HFF-Myc (cell line): ENCODE measurements around the gene RNF41.

Experiments
- DNase-seq: peaks from one replicate; pipeline ENCODE4 v3.0.0-alpha.2; 2011; ENCODE audit warnings: low read depth; ENCODE audit errors: extremely low read depth
- H3K4me3 ChIP-seq: replicated peaks from 2 replicates; pipeline ENCODE4 v1.5.1; 2011; ENCODE audit warnings: low read depth, mild to moderate bottlenecking, control low read depth, low read length
- TF ChIP-seq, protein P1 (sequence below): IDR thresholded peaks from 2 replicates; pipeline ENCODE4 v1.5.1; 2012; ENCODE audit warnings: mild to moderate bottlenecking, low read depth, low read length, control low read depth; ENCODE audit errors: missing control alignments

RNF41 gene

DNA sequence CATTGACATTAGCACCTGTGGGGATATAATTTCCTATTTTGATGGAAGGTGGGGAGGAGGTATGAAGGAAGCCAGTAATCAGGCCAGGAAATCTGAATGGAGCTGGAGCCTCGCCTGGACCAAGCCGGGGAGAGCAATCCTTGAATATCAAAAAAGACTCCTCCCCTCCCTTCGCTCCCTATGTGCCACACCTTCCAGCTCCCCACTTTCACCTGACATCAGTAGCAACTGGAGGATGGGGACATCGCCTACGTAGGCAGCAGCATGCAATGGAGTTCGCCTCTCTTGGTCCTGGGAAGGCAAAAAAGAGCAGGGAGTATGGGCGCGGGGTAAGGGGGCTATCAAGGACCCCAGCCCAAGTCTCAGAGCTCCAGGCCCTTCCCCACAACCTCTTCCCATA is 35.3 kb upstream of the RNF41 start:
- TF ChIP-seq, protein P1, sequence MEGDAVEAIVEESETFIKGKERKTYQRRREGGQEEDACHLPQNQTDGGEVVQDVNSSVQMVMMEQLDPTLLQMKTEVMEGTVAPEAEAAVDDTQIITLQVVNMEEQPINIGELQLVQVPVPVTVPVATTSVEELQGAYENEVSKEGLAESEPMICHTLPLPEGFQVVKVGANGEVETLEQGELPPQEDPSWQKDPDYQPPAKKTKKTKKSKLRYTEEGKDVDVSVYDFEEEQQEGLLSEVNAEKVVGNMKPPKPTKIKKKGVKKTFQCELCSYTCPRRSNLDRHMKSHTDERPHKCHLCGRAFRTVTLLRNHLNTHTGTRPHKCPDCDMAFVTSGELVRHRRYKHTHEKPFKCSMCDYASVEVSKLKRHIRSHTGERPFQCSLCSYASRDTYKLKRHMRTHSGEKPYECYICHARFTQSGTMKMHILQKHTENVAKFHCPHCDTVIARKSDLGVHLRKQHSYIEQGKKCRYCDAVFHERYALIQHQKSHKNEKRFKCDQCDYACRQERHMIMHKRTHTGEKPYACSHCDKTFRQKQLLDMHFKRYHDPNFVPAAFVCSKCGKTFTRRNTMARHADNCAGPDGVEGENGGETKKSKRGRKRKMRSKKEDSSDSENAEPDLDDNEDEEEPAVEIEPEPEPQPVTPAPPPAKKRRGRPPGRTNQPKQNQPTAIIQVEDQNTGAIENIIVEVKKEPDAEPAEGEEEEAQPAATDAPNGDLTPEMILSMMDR, result no peak
- H3K4me3 ChIP-seq, result peak overlapping the region; percentile 62
- no peak for DNase-seq

DNA sequence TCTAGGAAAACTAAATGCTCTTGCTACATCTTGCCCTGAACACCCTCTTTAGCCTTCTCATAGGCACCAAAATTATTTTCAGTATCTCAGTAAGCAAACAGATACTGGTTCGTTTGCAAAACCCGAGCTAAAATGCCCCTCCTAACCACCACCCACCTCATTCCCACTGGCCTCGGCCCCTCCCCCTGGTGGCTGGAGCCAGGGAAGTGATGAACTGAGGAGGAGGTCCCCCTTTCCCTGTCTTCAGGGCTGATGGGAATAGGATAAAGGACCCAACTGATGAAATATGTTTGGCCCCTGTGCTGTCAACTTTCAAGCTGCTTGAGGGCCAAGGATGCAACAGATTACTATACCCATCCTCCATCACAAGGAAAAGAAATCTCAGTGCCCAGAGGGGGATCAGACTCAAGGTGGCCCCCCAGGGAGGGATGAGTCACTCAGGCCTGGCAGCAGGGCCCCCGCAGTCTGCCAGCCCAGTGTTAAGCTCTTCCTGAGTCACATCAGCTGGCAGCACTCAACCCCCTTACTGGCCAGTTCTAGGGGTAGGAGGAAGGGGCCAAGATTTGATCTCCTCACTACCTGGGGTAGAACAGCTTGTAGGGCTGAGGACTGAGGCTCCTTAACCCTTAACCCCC is 34.7 kb upstream of the RNF41 start:
- peak overlapping the region; percentile 62 for H3K4me3 ChIP-seq

DNA sequence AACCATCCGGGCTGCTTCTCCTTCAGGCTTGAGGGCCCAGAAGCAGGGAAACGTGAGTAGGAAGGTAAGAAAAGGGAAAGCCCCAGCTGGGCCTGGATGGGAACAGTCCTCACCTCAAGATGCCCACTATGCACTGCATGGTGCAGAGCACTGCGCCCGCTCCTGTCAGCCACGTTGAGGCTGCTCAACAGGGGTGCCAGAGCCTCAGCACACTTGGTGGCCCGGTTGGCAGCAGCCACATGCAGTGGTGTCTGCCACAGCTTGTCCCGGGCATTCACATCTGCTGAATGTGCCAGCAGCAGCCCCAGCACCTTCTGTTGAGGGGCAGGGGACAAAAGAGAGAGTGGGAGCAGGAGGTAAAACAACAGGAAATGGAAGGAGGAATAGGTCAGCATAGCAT is 33.9 kb upstream of the RNF41 start:
- no peak overlapping the region for H3K4me3 ChIP-seq
- DNase-seq, result no peak
- TF ChIP-seq, protein P1, result no peak

More for the DNA sequence above, 34.7 kb upstream of the RNF41 start:
- TF ChIP-seq, protein P1, result peak; percentile 15
- DNase-seq, result no peak

DNA sequence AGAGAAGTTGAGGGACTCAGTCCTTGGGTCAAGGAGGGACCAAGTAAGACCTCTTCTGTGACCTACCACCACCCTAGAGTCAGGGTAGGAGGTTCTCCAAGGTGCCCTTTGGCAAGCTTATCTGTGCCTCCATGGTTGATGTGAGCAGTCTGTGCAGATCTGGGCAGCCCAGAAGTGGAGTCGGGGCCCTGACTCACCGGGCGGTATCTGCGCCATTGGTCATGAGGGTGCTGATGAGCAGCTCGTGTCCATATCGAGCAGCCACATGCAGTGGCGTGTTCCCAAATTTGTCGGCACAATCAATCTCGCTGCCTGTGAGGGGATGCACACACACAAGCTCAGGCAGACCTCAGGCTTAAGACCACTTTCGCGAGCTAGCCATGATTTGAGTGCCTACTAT is 31.4 kb upstream of the RNF41 start:
- H3K4me3 ChIP-seq, result no peak overlapping the region
- TF ChIP-seq, protein P1, result no peak
- DNase-seq, result no peak

DNA sequence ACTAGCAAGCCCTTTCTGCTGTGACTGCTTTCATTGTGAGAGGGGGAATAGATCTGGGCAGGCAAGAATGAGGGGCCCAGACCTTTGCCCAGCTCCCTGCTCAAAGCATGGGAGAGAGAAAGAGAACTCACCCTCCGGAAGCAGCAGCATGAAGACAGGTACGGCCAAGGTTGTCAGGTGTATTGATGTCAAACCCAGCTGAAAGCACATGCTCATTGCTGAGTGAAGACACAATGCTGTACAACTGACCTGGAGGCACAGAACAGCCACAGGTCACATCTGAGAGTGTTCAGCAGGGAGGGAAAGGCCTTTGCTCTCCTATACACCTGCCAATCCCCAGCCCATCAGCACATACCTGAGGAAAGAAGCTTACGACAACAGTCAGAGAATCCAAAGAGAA is 30.9 kb upstream of the RNF41 start:
- TF ChIP-seq, protein P1, result no peak
- no peak for DNase-seq
- H3K4me3 ChIP-seq, result no peak overlapping the region

DNA sequence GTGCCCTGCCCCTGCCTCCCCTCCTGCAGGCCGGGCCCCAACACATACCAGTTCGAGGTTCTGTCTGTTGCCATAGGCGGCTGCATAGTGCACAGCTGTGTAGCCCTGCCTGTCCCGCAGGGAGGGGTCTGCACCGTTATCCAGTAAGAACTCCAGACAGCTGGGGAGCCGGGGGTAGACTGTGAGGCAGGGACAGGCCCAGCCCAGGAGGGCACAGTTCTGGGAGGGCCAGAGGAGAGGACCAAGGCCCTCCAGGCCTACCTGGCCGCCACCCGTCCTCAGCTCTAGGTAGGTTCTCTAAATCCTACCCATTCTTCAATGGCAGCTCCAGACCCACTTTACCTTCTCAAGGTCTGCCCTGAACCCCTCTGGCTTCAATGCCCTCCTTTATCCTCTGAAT is 27.0 kb upstream of the RNF41 start:
- TF ChIP-seq, protein P1, result no peak
- DNase-seq, result no peak
- no peak overlapping the region for H3K4me3 ChIP-seq

DNA sequence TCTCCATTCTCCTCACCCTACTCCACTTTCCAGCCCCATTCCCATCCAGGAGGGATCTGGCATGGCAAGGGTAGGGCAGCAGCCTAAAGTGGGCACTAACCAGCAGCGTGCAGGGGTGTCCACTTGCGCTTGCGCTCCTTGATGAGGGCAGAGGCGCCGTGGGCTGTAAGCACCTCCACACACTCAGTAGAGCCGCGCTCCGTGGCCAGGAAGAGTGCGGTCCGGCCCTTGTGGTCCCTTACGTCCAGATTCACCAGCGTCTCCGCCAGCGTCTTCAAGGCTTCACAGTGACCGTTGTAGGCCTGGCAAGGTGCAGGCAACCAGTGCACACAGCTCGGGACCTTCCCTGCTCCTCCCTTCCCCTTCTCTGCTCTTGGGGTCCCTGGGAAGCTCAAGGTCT is 26.2 kb upstream of the RNF41 start:
- DNase-seq, result no peak
- H3K4me3 ChIP-seq, result no peak overlapping the region
- TF ChIP-seq, protein P1, result no peak
